K562 (cell line): ENCODE results near the gene TRPC1. TPM values are rescaled to one million over a fixed set of nuclear protein-coding genes. Genes with fewer than 3 reads are reported as not detected.
A peak's percentile ranks its signal among the peaks of the same experiment; 100 is the strongest.

ENCODE experiments used
- MGA ChIP-seq: fragments of 450-650 bp; IDR thresholded peaks from 2 replicates; pipeline ENCODE4 v1.6.1; 2016; ENCODE audit warnings: mild to moderate bottlenecking, moderate library complexity
- SMARCE1 ChIP-seq: fragments of 450-650 bp; IDR thresholded peaks from 2 replicates; pipeline ENCODE4 v1.7.1; 2016; ENCODE audit warnings: mild to moderate bottlenecking
- SOX6 ChIP-seq: fragments of 450-650 bp; IDR thresholded peaks from 2 replicates; pipeline ENCODE4 v1.6.1; 2014; ENCODE audit warnings: mild to moderate bottlenecking
- USF2 ChIP-seq: sonication (generic); formaldehyde crosslinking; IDR thresholded peaks from 2 replicates; pipeline ENCODE4 v1.5.0; 2020; ENCODE audit warnings: missing genetic modification reagents
- ZNF133 ChIP-seq: fragments of 250-450 bp; sonication (Bioruptor Pico); IDR thresholded peaks from 2 replicates; pipeline ENCODE4 v1.4.0; 2020; ENCODE audit warnings: mild to moderate bottlenecking
- polyA plus RNA-seq, 8 experiments: library from polyadenylated mRNA; depleted of rRNA in 4 of 8; stranded (reverse) in 5 of 8; unstranded in 3 of 8; fragments of >200 nt; fragmentation: Nextera tagmentation in 2 of 8; fragmentation: Illumina TruSeq in 1 of 8; extraction: Ambion mirVana in 2 of 8; extraction: Trizol in 1 of 8; gene quantifications; 2 replicates each; pipeline versions ENCODE4 v1.2.1 to v1.2.3, GENCODE V29; 2011 to 2014; ENCODE audit warnings: inconsistent platforms in 1 of 8, missing spikeins in 1 of 8
- total RNA-seq, 7 experiments: library from RNA; depleted of rRNA in 6 of 7; stranded (reverse); fragments of >200 nt in 6 of 7; fragmentation: Illumina TruSeq in 2 of 7; extraction: Trizol in 2 of 7; gene quantifications; 2 replicates each; pipeline versions ENCODE4 v1.2.1 to v1.2.3, GENCODE V29; 2011 to 2021; ENCODE audit warnings: low replicate concordance in 1 of 7

TRPC1 gene
- total and polyA plus RNA-seq, 9 of the 15 experiments (the other 6 are each of a cell fraction or from before 2014, with no cell fraction given), result 1.4 to 6.5 (median 3.0) TPM

- TF ChIP-seq USF2 (CRISPR knock-in tag) (peak; percentile 36; the same call in 1 of the 2 replicates), ZNF133 (CRISPR knock-in tag) (no peak), SMARCE1 (0 out of 2 replicates have a peak, but pooled peaks have one; percentile 18), SOX6 (peak; percentile 95), MGA (peak; percentile 23; the same call in 1 of the 2 replicates)
These were observed 84.5 kb downstream of the TRPC1 start (continued) for GRCh38 chr3:142808103-142808917.
